ENCODE data around the gene PPP1R7. TPM values are rescaled to one million over a fixed set of nuclear protein-coding genes. Genes with fewer than 3 reads are reported as not detected.

PPP1R7 gene
- total and polyA plus RNA-seq, 9 of the 15 experiments (the other 6 are each of a cell fraction or from before 2014, with no cell fraction given), result 37.5 to 75.0 (median 50.5) TPM

GRCh38 chr2:241204010-241204384 is 53.7 kb downstream of the PPP1R7 start:
- 6% methylated on average over 3 of the region's 10 CpGs for WGBS (ENCODE audit: insufficient coverage, low coverage, missing lambda C conversion rate)
- TF ChIP-seq NFATC3 (IDR thresholded peaks at IDR 0.05) (no peak), CBX5 (IDR thresholded peaks at IDR 0.05; ENCODE audit: borderline replicate concordance, low read depth) (no peak), TAF1 (IDR thresholded peaks at IDR 0.05; ENCODE audit: control insufficient read depth, extremely low read depth, insufficient read depth, low read length, severe bottlenecking) (no peak), CHCHD3 (CRISPR knock-in tag; IDR thresholded peaks at IDR 0.05) (no peak), SP1 (CRISPR knock-in tag; IDR thresholded peaks at IDR 0.05) (no peak), SRSF3 (IDR thresholded peaks at IDR 0.05; ENCODE audit: insufficient read depth, low read length) (no peak), RB1 (IDR thresholded peaks at IDR 0.05; ENCODE audit: low read depth) (no peak), CBX2 (IDR thresholded peaks at IDR 0.05; ENCODE audit: insufficient read depth, low read length, poor library complexity, severe bottlenecking) (no peak), FOSL1 (tag; conservative IDR thresholded peaks at IDR 0.05) (no peak), HCFC1 (IDR thresholded peaks at IDR 0.05; ENCODE audit: low read depth, low read length) (no peak), ZNF316 (IDR thresholded peaks at IDR 0.05) (no peak), TARDBP (IDR thresholded peaks at IDR 0.05) (no peak), CLOCK (CRISPR knock-in tag; IDR thresholded peaks at IDR 0.05; ENCODE audit: borderline replicate concordance) (no peak), RFX1 (IDR thresholded peaks at IDR 0.05) (no peak), ZBTB11 (CRISPR knock-in tag; IDR thresholded peaks at IDR 0.05) (no peak), KDM1A (IDR thresholded peaks at IDR 0.05) (no peak), MECOM (CRISPR knock-in tag; IDR thresholded peaks at IDR 0.05) (no peak), POLR2AphosphoS5 (IDR thresholded peaks at IDR 0.05; ENCODE audit: control insufficient read depth, insufficient read depth, low read depth, low read length) (no peak)

More at GRCh38 chr2:241204010-241204384, 53.7 kb downstream of the PPP1R7 start:
- Histone ChIP-seq H2AFZ (ENCODE audit: low read depth, low read length) (no peak overlapping the region), H3K9ac (ENCODE audit: insufficient read depth in 1 of 2, low read depth in 2 of 2, low read length in 2 of 2) (no peak overlapping the region), H3K4me3 (no peak overlapping the region), H4K20me1 (replicated peaks; ENCODE audit: control insufficient read depth, insufficient read depth, low read length) (no peaks in the 10 kb centered on the region), H3K36me3 (ENCODE audit: control insufficient read depth, insufficient read depth, low read length) (no peaks in the 10 kb centered on the region), H3K4me1 (replicated peaks in 1 of 2; ENCODE audit: control insufficient read depth in 2 of 2, insufficient read depth in 2 of 2, low read length in 2 of 2) (peaks cover 0 to 41% of the 10 kb centered on the region in 2 experiments; a peak in 3 of 5 replicates), H3K79me2 (ENCODE audit: control insufficient read depth, insufficient read depth, low read length) (no peaks in the 10 kb centered on the region), H3K4me2 (ENCODE audit: insufficient read depth, low read length) (no peak overlapping the region), H3K27me3 (ENCODE audit: control insufficient read depth in 2 of 2, insufficient read depth in 2 of 2, low read length in 2 of 2) (peaks cover 0 to 14% of the 10 kb centered on the region in 2 experiments; a peak in 2 of 5 replicates), H3K9me1 (ENCODE audit: control insufficient read depth, insufficient read depth, low read length) (no peaks in the 10 kb centered on the region), H3K27ac (ENCODE audit: extremely low read depth, low read depth, low read length) (no peak overlapping the region), H3K9me3 (replicated peaks; ENCODE audit: control insufficient read depth, insufficient read depth, low read depth, low read length) (no peaks in the 10 kb centered on the region)
- in situ Hi-C loops (cut with MboI) (no loop called here), intact Hi-C loops (cut with micrococcal nuclease) (no loop called here)
- ATAC-seq (no peak), DNase-seq (ENCODE audit: extremely low read depth in 1 of 4, low spot score in 3 of 4) (no peak), FAIRE-seq (no peak)
- CTCF ChIA-PET (ENCODE audit: low intra/inter-chr PET ratio), result interaction anchor here (0.7 kb wide), 1 partner anchor 453 kb away, joined by 4 read pairs; no protein-coding TSS in a partner anchor
- POLR2A ChIA-PET, result no interaction called here
- BruUV-seq (replicated peaks), result no TSS peak

Measured in K562 (cell line).